ENCODE results near the gene ZFYVE21.

The ZFYVE21 gene

GRCh38 chr14:103725001-103725682 is 9.5 kb downstream of the ZFYVE21 start:
- DNase-seq (ENCODE audit: low read depth in 2 of 2): no peak

- DNase-seq (ENCODE audit: low read depth in 2 of 2): no peak
These were observed 10.3 kb downstream of the ZFYVE21 start for GRCh38 chr14:103725739-103726395.

GRCh38 chr14:103726474-103726873 is 10.9 kb downstream of the ZFYVE21 start:
- DNase-seq (ENCODE audit: low read depth in 2 of 2): no peak

- DNase-seq (ENCODE audit: low read depth in 2 of 2): no peak
These were observed 11.8 kb downstream of the ZFYVE21 start for GRCh38 chr14:103727313-103727980.

- DNase-seq (ENCODE audit: low read depth in 2 of 2): no peak
These were observed 12.5 kb downstream of the ZFYVE21 start for GRCh38 chr14:103728141-103728540.

- no peak for DNase-seq (ENCODE audit: low read depth in 2 of 2)
These were observed 13.1 kb downstream of the ZFYVE21 start for GRCh38 chr14:103728721-103729120.

- no peak for DNase-seq (ENCODE audit: low read depth in 2 of 2)
These were observed 14.2 kb downstream of the ZFYVE21 start for GRCh38 chr14:103729496-103730448.

- DNase-seq (ENCODE audit: low read depth in 2 of 2): no peak
These were observed 15.0 kb downstream of the ZFYVE21 start for GRCh38 chr14:103730490-103731035.

- DNase-seq (ENCODE audit: low read depth in 2 of 2): no peak
These were observed 15.9 kb downstream of the ZFYVE21 start for GRCh38 chr14:103731481-103731880.

GRCh38 chr14:103731916-103732867 is 16.6 kb downstream of the ZFYVE21 start:
- DNase-seq (ENCODE audit: low read depth in 2 of 2): no peak

- DNase-seq (ENCODE audit: low read depth in 2 of 2): no peak
These were observed 17.4 kb downstream of the ZFYVE21 start for GRCh38 chr14:103732868-103733620.

- DNase-seq (ENCODE audit: low read depth in 2 of 2): no peak
These were observed 18.0 kb downstream of the ZFYVE21 start for GRCh38 chr14:103733651-103734050.

GRCh38 chr14:103734081-103734888 is 18.7 kb downstream of the ZFYVE21 start:
- no peak for DNase-seq (ENCODE audit: low read depth in 2 of 2)

GRCh38 chr14:103735022-103735421 is 19.4 kb downstream of the ZFYVE21 start:
- DNase-seq (ENCODE audit: low read depth in 2 of 2): no peak

- no peak for DNase-seq (ENCODE audit: low read depth in 2 of 2)
These were observed 19.8 kb downstream of the ZFYVE21 start for GRCh38 chr14:103735439-103735814.

- no peak for DNase-seq (ENCODE audit: low read depth in 2 of 2)
These were observed 20.4 kb downstream of the ZFYVE21 start for GRCh38 chr14:103735815-103736545.

GRCh38 chr14:103736546-103737431 is 21.2 kb downstream of the ZFYVE21 start:
- DNase-seq (ENCODE audit: low read depth in 2 of 2): no peak
